ENCODE results near the gene MRE11.
A peak's percentile ranks its signal among the peaks of the same experiment; 100 is the strongest.

The MRE11 gene

DNA sequence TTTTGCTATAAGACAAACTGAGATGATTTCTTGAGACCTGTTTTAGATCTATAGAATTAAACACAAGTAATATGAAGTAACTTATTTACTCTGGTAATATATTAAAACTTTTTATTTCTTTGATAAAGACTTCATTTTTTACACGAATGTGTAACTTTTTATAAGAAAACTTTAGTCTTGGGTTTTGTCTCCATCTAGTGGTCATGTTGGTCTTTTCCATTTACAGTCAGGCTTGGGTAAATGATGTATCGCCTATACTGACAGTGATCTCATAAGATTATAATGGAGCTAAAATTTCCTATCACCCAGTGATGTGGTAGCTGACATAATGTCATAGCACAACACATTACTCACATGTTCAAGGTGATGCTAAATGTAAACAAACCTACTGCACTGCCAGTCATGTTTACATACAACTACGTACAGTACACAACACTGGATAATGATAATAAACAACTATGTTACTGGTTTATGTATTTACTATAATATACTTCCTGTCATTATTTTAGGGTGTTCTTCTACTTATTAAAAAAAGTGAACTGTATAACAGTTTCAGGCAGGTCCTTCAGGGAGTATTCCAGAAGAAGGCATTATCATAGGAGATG lies 11.1 kb upstream of the MRE11 start:
- peak; percentile 96 for FAIRE-seq

DNA sequence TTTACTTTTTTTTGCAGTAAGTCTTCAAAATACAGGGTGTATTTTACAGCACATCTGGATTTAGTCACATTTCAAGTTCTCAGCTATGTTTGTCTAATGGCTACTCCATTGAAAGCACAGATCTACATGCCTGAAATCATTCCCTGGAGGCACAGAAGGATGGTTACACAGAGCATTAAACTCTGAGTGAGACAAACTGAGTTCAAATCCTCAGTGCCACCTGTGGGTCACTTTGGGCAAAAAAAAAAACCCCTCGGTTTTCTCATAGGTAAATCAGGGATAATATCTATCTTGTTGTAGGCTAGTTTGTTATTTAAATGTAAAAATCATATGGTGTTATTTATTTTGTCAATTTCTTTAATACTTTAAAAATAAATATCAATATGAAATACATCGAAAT lies 7.9 kb upstream of the MRE11 start:
- peak; percentile 36 for FAIRE-seq

DNA sequence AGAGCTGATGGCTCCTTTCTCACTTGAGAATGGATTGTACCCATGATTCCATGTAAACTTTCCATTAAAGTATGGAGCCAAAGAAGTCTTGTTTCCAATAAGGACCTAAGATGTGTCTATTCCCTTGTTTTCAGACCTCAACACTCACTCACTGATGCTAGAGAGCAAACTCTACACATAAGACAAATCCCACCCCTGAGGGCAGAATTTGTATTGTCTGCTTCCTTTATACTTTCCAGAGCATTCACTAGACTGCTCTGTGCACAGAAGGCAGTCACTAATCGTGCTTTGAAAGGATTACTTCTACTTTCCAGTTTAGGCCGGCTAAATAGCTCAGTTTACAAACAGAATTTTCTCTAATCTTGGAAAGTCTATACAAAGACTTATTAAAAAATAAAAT lies 6.5 kb upstream of the MRE11 start:
- no peak for FAIRE-seq

DNA sequence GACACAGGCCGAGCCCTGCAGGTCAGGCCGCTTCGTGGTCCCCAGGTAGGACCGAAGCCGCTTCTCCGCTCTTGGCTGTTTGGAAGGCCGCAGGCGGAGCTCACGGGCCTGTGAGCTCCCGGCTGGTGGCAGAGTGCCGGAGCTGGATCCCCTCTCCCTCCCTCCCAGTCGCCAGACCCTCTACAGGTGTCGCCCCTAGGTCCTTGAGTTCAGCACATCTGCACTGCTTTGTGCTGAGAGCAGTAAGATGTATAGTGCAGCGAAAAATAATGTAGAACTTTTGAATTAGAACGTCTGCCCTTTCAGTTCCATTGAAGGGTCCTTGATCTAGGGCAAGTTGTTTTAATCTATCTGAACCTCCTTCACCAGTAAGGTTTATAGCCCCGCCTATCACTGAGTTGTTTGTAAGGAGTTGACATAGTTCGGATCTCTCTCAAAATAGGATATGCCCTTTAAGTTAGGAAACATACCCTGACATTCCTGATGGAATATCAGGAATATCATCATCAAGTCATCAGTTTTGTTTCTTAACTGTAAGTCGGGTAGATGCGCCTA lies 559 bp upstream of the MRE11 start:
- FAIRE-seq = no peak

DNA sequence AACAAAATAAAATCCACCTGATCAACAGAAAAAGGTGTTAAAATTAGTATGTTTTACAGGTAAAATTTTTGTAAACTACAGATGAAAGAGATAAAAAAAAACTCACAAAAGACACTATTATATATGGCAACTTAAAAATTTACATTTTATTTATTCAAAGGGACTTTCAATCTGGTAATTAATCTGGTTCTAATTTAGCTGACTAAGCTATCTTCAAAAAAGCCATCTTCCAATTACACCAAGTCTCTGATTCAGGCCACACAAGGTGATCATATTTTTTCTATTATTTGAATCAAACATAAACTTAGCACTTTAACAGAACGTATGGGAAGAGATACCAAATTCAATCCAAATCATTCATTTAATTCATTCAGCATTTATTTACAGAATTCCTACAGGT lies 7.6 kb downstream of the MRE11 start:
- FAIRE-seq = peak; percentile 31

DNA sequence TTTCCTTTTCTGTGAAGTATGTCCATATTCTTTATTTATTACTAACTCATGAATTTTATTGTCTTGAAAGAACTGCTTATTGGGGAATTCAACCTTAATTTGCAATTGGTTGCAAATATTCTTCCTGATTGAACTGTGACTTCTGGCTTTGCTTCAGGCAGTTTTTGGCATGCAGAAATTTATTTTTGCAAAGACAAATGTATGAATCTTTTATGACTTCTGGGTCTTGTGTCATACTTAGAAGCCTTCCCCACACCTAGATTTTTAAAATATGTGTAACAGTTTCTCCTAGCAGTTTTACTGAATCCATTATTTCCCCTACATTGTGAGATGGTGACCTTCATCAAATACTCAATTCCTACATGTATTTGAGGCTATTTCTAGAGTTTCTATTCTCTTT lies 12.3 kb downstream of the MRE11 start:
- FAIRE-seq = no peak

DNA sequence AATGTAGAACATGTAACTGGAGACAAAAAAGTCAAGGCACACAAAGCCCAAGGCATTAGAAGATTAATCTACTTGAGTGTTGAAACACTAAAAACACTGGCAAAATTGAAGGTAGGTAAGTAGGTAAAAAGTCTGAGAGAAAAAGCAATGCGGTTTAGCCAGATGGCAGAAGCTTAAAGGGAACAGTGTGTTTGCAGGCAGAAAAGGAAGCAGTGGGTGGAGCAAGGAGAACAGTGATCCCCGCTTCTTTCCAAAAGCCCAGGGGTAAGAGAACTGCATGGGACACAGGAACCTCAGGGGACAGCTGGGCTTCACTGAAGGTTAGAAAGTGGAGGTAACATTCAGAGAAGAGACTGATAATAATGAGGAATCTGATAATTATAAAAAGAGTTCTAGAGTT lies 16.0 kb downstream of the MRE11 start:
- FAIRE-seq = no peak

DNA sequence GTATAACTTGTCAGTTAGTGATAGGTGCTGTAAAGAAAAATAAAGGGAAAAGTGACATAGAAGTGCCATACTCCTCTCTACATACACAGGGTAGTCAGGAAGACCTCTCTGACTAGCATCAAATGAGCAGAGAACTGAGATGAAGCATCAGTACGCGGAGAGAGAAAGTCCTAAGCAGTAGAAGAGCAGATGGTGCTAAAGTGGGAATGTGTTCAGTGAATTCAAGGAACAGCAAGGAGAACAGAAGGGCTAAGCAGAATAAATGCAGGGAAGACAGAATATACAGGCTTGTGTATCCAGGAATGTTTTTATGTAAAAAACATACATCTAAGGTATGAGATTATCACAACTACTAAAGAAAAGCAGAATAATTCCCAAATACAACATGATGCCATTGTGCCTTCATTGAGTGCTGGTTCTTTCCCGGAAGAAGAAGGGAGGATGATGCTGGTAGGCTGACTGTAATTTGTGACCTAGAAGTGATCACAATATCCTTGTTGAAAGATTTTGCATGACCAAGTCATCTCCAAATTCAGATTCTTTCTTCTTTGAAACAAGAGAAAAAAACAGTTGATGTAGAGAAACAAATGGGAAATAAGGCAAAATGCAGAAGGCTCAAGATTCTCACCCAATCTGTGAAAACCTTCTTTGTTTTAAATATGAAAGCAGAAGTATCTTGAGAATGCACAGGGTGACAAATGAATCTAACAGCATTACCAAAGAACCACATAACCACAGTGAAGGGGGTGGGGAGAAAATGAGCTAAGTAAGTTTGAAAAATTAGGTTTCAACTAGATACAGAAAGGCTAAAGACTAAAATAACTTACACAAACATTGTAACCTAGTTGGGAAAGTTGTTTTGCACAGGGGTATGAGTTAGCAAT lies 20.5 kb downstream of the MRE11 start:
- FAIRE-seq = no peak

DNA sequence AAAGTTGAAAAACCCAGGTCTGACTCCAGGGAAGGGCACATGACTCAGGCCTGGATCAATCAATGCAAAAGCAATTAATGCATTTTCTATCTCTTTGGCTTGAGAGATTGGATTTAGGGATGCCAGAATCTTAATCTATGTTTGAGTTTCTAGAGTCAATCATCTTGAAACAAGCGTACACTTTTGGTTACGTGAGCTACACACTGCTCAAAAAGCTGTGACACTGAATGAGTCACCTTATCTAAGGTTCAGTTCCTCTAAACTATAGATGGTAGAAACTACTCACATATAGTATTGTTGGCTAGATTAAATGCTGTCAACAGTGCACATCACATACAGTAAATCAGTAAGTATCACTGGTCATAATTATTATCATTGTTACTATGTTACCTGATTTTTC lies 24.2 kb downstream of the MRE11 start:
- no peak for FAIRE-seq

DNA sequence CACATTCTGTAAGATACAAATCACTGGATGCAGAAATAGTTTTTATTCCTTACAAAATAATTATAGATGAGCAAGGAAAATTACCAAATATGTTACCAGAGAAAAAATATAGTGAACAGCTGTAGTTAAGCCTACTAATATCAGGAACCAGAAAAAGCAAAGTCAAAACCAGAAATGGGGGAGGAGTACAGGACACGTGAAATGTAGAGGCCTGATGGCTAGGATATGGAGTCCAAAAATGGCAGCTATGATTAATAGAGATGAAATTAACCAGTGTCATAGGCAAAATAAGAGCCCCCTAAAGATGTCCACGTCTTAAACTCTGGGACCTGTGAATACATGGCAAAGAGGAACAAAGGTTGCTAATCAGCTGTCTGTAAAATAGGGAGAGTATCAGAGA lies 34.1 kb downstream of the MRE11 start:
- no peak for FAIRE-seq

DNA sequence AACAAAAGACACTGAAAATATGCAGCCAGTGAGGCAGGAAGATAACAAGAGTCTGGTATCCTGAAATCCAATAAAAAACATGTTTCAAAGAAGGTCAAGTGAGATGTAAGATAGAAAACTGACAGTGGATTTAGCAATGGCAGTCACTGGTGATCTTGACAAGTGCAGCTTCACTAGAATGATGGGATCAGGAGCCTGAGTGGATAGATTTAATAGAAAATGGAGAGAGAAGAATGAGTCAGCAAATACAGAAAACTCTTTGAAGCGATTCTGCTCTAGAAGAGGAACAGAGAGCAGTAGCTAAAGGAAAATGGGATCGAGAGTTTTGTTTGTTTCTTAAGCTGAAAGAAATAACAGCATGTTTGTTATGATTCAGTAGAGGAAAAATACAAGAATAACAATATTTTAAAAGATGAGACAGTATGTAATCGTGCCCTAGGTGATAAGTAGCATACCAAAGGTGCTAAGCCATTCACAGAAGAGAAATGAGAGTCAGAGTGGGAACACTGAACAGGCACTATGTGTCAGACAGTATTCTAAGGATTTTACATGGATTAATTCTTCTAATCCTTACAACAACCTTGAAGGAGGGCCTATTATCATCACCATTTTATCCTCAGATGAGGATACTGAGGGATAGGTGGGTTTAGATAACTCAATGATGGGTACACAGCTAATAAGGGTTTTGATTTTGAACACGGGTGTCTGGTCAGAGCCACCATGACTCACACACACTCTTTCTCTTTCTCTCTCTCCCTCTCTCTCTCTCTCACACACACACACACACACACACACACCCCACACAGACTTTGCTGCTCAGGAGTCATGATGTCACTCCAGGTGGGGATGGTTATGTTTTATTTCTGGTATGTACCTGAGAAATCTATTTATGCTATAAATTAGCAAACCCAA lies 36.3 kb downstream of the MRE11 start:
- no peak for FAIRE-seq

DNA sequence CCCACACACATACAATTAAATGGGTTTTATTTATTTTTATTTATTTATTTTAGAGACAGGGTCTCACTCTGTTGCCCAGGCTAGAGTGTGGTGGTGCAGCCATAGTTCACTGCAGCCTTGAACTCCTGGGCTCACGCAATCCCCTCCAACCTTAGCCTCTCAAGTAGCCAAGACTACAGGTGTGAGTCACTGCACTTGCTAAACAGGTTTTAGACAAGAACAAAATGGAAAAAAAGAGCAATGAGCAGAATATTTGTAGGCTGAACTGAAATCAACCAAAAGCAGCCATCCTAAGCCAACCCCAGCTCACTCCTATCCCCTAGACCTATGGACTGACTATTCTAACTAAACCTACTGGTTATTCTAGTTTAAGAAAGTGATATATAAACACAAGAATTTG lies 37.8 kb downstream of the MRE11 start:
- FAIRE-seq = no peak

DNA sequence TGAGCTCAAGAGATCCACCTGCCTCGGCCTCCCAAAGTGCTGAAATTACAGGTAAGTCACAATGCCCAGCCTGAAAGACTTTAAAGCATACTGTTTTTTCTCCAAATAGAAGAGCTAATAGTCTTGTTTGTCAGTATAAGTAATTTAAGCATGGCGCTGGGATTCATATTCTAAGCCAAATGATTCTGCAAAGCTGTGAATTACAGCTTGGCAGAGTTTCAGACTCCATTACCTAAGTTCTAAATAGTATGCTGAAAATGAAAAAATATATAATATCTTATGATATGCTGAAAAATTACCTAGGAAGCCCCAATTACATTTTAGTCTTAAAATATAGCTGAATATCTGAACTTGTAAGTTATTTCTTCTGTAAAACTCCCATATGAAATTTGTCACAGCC lies 39.3 kb downstream of the MRE11 start:
- no peak for FAIRE-seq

DNA sequence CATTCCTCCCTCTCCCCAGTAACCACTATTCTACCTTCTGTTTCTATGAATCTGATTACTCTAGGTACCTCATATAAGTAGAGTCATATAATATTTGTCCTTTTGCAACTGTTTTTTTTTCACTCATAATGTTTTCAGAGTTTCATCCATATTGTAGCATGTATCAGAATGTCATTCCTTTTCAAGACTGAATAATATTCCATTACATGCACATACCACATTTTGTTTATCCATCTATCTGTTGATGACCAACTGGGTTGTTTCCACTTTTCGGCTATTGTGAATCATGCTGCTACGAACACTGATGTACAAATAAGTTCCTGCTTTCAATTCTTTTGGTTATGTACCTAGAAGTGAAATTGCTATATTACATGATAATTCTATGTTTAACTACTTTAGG lies 40.7 kb downstream of the MRE11 start:
- FAIRE-seq = no peak

DNA sequence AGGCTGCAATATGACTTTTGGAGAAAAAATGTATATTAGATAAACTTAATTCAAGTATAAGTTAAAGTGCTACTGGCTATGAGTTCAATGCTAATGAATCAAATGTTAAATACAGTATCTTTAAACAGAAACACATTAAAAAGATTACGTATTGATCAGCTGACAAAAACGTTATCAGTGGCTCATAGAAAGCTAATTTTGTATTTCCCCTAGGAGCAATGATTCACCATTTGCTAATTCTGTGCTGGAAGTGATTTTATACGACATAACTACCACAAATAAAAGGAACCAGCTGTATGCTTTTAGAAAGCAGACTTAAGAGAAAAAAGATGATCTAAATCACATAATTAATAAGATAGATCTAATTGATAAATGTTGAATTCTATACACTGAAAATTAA lies 43.6 kb downstream of the MRE11 start:
- no peak for FAIRE-seq

DNA sequence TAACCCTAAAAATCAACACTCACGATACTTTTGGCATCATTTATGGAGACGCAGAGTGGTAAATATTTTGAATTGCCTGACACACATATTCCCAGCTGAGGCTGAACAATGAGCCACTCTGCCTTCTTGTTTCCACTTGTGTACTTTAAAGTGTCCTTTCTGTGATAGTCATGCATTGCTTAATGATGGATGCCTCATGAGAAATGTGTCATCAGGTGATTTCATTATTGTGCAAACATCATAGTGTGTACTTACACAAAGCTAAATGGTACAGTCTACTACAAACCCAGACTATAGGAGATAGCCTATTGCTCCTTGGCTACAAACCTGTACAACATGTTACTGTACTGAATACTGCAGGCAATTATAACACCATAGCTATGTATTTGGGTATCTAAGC lies 44.2 kb downstream of the MRE11 start:
- FAIRE-seq = no peak

DNA sequence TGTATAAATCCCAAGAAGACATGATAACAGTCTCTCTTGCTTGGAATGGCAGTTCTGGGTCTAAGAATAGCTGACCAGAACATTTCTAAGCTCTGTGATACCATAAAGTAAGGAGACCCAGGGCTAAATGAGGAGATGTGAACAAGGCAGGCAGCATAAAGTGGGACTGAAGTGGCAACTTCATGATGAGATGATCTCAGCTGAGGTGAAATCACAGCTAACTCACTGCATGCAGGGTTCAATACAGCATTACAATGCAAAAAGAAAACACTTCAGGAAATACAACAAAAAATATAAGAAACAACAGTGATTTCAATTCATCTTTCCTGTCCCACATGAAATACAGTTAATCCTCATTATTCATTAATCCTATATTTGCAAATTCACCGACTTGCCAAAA lies 44.6 kb downstream of the MRE11 start:
- no peak for FAIRE-seq

DNA sequence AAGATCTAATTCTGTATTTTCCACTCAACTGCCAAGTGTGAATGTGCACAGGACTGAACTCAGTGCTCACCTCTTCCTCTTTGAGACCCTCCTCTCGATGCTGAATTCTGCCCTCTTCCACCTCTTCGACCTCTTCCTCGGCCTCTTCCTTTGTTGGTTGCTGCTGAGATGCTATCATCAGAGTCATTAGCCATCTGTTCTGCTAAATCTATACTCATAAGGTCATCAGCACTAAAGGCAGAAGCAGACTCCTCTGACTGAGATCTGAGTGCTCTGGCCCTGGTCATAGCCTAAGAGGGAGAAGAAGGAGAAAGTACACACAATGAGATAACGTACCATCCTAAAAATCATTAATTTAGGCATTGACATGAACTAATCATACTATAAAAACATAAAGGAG lies 46.5 kb downstream of the MRE11 start:
- no peak for FAIRE-seq

DNA sequence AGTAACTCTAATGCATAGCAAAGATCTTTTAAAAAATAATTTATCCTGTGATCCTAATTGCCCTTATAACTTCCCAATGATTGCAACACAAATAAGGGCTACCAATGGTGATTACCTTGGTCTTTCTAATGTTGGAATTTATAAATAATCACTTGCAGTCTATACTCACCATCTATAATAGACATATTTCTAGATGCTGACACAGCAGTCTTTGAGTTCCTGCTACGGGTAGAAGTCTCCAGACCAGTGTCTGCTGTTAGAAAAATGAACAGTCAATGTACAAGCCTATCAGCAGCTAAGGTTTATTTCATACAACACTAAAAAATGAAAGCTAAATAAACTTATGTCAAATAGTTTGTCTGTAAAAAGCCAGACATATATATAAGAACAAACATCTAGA lies 48.0 kb downstream of the MRE11 start:
- no peak for FAIRE-seq

DNA sequence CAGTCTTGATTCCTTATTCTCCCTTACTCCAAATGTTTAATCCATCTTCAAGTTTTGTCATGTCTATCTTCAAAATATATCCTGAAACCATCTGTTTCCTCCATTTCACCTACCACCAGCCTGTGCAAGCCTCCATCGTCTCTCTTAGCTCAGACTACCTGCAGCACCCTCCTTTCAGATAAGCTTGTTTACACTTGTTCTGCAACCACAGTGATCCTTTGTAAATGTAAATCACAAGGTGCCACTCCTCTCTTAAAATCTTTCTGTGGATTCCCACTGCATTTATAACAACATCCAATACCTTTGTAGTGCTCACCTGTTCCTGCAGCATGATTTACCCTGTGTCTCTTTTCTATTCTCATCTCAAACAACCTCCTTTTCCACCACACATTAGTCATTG lies 60.6 kb downstream of the MRE11 start:
- no peak for FAIRE-seq

DNA sequence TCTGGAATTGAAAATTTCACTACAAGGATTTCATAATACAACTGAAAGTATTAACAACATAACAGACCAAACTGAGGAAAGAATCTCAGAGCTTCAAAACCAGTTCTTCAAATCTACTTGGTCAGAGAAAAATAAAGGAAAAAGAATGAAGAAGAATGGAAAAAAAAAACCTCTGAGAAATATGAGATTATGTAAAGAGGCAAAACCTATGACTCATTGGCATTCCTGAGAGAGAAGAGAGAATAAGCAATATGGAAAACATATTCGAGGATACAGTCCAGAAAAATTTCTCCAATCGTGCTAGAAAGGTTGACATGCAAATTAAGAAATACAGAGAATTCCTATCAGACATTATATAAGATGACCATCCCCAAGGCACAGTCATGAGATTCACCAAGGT lies 69.0 kb downstream of the MRE11 start:
- FAIRE-seq = no peak

DNA sequence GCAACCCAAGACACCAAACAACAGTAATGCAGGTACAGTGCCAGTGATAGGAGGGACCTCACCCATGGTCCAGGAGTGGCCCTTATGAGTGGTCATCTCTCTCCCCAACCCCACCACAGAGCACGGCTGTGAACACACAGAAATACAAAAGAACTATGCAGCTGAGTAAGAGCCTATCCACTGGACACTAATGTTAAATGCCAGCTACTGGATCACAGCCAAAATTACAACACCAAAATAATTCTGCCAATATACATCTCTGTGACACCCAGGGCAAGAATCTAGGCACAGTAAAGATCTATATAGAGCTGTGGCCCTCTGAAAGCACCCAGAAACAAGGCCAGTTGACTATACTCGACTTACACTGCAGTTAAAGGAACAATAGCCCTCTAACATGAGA lies 69.6 kb downstream of the MRE11 start:
- FAIRE-seq = no peak

DNA sequence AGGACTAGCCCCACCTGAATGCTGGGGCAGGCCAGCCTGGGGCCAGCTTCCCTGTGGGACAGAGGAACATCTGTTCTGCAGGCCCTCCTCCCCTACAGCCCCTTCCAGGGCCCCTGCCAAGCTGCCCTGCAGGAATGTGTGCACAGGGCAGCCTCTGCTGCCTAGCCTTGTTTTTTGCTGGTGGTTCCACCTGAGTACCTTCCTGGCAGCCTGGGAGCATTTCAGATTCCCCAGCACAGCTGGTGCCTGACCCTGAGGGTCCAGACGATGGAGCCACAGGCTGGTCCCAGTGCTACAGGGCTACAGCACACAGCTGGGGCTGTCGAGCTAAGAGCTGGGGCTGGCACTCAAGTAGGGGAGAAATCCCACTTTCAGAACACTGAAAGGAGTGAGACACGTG lies 70.1 kb downstream of the MRE11 start:
- no peak for FAIRE-seq

All from G401.6 (cell line).